ENCODE results near the gene ERICH6B.

The ERICH6B gene

GRCh38 chr13:45601680-45602079 is 13.9 kb downstream of the ERICH6B start:
- no peak for DNase-seq (ENCODE audit: low spot score)

GRCh38 chr13:45598597-45598996 is 16.9 kb downstream of the ERICH6B start:
- no peak for DNase-seq (ENCODE audit: low spot score)

- DNase-seq (ENCODE audit: low spot score): no peak
Observed at GRCh38 chr13:45596800-45597475, 18.6 kb downstream of the ERICH6B start.

- DNase-seq (ENCODE audit: low spot score): no peak
Observed at GRCh38 chr13:45595965-45596364, 19.6 kb downstream of the ERICH6B start.

GRCh38 chr13:45594764-45595163 is 20.8 kb downstream of the ERICH6B start:
- no peak for DNase-seq (ENCODE audit: low spot score)

- no peak for DNase-seq (ENCODE audit: low spot score)
Observed at GRCh38 chr13:45594227-45594626, 21.3 kb downstream of the ERICH6B start.

GRCh38 chr13:45592758-45593157 is 22.8 kb downstream of the ERICH6B start:
- no peak for DNase-seq (ENCODE audit: low spot score)

GRCh38 chr13:45590066-45590465 is 25.5 kb downstream of the ERICH6B start:
- no peak for DNase-seq (ENCODE audit: low spot score)

GRCh38 chr13:45587897-45588296 is 27.6 kb downstream of the ERICH6B start:
- DNase-seq (ENCODE audit: low spot score): no peak

GRCh38 chr13:45584816-45585215 is 30.7 kb downstream of the ERICH6B start:
- DNase-seq (ENCODE audit: low spot score): no peak

- DNase-seq (ENCODE audit: low spot score): no peak
Observed at GRCh38 chr13:45582408-45583076, 33.0 kb downstream of the ERICH6B start.

GRCh38 chr13:45576466-45576865 is 39.1 kb downstream of the ERICH6B start:
- DNase-seq (ENCODE audit: low spot score): no peak

GRCh38 chr13:45575830-45576180 is 39.7 kb downstream of the ERICH6B start:
- no peak for DNase-seq (ENCODE audit: low spot score)

GRCh38 chr13:45575146-45575829 is 40.3 kb downstream of the ERICH6B start:
- DNase-seq (ENCODE audit: low spot score): no peak

GRCh38 chr13:45565331-45565730 is 50.2 kb downstream of the ERICH6B start:
- no peak for DNase-seq (ENCODE audit: low spot score)

- DNase-seq (ENCODE audit: low spot score): no peak
Observed at GRCh38 chr13:45564133-45564776, 51.3 kb downstream of the ERICH6B start.

- DNase-seq (ENCODE audit: low spot score): no peak
Observed at GRCh38 chr13:45554604-45555109, 60.9 kb downstream of the ERICH6B start.

- no peak for DNase-seq (ENCODE audit: low spot score)
Observed at GRCh38 chr13:45548281-45548680, 67.3 kb downstream of the ERICH6B start.

GRCh38 chr13:45546410-45546765 is 69.2 kb downstream of the ERICH6B start:
- DNase-seq (ENCODE audit: low spot score): no peak

- no peak for DNase-seq (ENCODE audit: low spot score)
Observed at GRCh38 chr13:45545686-45546409, 69.7 kb downstream of the ERICH6B start.

- DNase-seq (ENCODE audit: low spot score): no peak
Observed at GRCh38 chr13:45544520-45544919, 71.0 kb downstream of the ERICH6B start.

- DNase-seq (ENCODE audit: low spot score): no peak
Observed at GRCh38 chr13:45542878-45543277, 72.7 kb downstream of the ERICH6B start.

Data from left forelimb (tissue), 1 donor.